Measurements from ENCODE around the gene CSF3. TPM values are rescaled to one million over a fixed set of nuclear protein-coding genes. Genes with fewer than 3 reads are reported as not detected.

CSF3 gene
- total RNA-seq, 2 experiments from 2014 or later = not detected

DNA sequence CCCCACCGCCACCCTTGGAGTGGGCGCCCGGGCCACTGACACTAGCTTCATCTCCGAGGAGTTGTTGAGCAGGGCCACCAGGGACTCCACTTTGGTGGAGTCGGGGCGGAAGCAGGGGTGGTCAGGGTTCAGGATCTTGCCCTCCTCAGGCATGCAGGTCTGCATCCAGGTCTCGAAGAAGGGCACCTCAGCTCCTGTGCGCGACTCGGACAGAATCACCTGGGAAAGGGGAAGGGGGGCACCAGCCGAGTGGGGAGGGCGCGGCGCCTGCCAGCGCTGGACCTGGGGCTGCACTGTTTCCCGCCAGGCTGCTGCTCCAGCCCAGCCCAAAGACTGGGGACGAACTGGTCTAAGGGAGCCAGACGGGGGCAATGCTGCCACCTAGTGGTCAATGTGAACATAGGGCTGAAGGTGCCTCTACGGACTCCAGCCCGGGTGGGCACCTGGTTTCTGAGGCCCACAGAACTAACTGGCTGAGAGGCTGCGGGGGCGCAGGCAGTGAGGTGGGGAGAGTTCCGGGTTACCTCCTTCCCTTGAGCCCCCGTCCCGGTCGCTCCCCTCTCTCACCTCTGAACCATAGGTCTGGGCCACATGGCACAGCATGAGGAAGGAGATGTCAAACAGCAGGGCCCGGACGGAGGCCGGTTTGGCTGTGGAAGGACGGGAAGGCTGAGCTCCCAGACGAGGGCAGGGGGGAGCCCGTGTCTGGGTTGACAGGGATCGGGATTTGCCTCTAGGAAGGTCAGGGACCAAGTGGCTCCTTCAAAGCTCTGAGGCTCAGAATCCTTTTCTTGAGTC is 11.8 kb downstream of the CSF3 start:
- peak; percentile 82 for DNase-seq
- Mint-ChIP-seq H3K4me1 (ENCODE audit: low read depth) (peaks cover 21% of the 10 kb centered on the region), H3K36me3 (peaks cover 43% of the 10 kb centered on the region), H3K27ac (no peak overlapping the region), H3K9me3 (no peaks in the 10 kb centered on the region), H3K27me3 (no peaks in the 10 kb centered on the region), H3K4me3 (no peak overlapping the region)
- POLR2A ChIA-PET = interaction anchor here (0.6 kb wide), 1 partner anchor 80 kb away, joined by 3 read pairs; no protein-coding TSS in a partner anchor
- CTCF ChIA-PET = interaction anchor here (0.6 to 6.3 kb wide), 44 partner anchors 10 to 627 kb away, joined by 3 to 85 read pairs (median 4); partner anchors contain the start of genes CSF3, MED24, MIEN1 and NR1D1
- intact Hi-C loops (cut with micrococcal nuclease) = loop anchor here (5.0 to 10.0 kb wide), 2 partner anchors 85 to 148 kb away; partner anchors contain the start of gene RAPGEFL1

- H3K4me3 Mint-ChIP-seq = no peak overlapping the region
- no peaks in the 10 kb centered on the region for H3K27me3 Mint-ChIP-seq
- POLR2A ChIA-PET = interaction anchor here (0.6 kb wide), 1 partner anchor 147 kb away, joined by 3 read pairs; no protein-coding TSS in a partner anchor
- H3K27ac Mint-ChIP-seq = no peak overlapping the region
- H3K9me3 Mint-ChIP-seq = no peaks in the 10 kb centered on the region
- H3K36me3 Mint-ChIP-seq = peaks cover 44% of the 10 kb centered on the region
- CTCF ChIA-PET = interaction anchor here (0.6 to 6.3 kb wide), 35 partner anchors 9 to 627 kb away, joined by 3 to 85 read pairs (median 4); partner anchors contain the start of genes CSF3, MIEN1, NR1D1 and PSMD3
- intact Hi-C loops (cut with micrococcal nuclease) = loop anchor here (5.0 to 10.0 kb wide), 2 partner anchors 85 to 147 kb away; partner anchors contain the start of gene RAPGEFL1
- peaks cover 21% of the 10 kb centered on the region for H3K4me1 Mint-ChIP-seq (ENCODE audit: low read depth)
- DNase-seq = no peak
These were observed 12.4 kb downstream of the CSF3 start for GRCh38 chr17:40027614-40028012.

- CTCF ChIA-PET = interaction anchor here (0.8 to 6.3 kb wide), 8 partner anchors 13 to 182 kb away, joined by 3 to 85 read pairs (median 6); partner anchors contain the start of genes CSF3 and PSMD3
- no peak for DNase-seq
- Mint-ChIP-seq H3K4me3 (no peak overlapping the region), H3K9me3 (no peaks in the 10 kb centered on the region), H3K36me3 (peaks cover 43% of the 10 kb centered on the region), H3K27ac (no peak overlapping the region), H3K27me3 (no peaks in the 10 kb centered on the region), H3K4me1 (ENCODE audit: low read depth) (peaks cover 21% of the 10 kb centered on the region)
- POLR2A ChIA-PET = no interaction called here
- intact Hi-C loops (cut with micrococcal nuclease) = loop anchor here (5.0 to 10.0 kb wide), 2 partner anchors 84 to 146 kb away; partner anchors contain the start of gene RAPGEFL1
These were observed 13.4 kb downstream of the CSF3 start for GRCh38 chr17:40028595-40028994.

DNA sequence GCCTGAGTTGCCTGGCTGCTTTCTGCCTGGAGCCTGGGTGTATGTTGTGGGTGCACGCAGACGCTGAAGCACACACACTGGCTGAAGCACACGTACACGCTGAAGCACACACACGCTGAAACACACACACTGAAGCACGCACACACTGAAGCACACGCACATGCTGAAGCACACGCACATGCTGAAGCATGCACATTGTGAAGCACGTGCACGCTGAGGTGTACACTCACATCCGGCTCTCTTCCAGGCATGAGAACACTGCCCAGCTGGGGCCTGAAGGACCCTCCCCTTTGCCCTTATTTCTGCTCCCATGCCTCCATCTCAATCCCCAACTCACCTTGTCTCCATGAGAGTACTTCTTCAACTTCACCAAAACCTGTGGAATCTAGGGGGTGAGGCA is 16.5 kb downstream of the CSF3 start:
- Mint-ChIP-seq H3K4me1 (ENCODE audit: low read depth) (peaks cover 5% of the 10 kb centered on the region), H3K27ac (no peak overlapping the region), H3K9me3 (no peaks in the 10 kb centered on the region), H3K36me3 (peaks cover 34% of the 10 kb centered on the region), H3K27me3 (no peaks in the 10 kb centered on the region), H3K4me3 (no peak overlapping the region)
- no peak for DNase-seq
- intact Hi-C loops (cut with micrococcal nuclease) = no loop called here
- ChIA-PET CTCF (interaction anchor here (1.1 kb wide), 1 partner anchor 16 kb away, joined by 6 read pairs; the partner anchor contains the start of gene CSF3), POLR2A (no interaction called here)

DNA sequence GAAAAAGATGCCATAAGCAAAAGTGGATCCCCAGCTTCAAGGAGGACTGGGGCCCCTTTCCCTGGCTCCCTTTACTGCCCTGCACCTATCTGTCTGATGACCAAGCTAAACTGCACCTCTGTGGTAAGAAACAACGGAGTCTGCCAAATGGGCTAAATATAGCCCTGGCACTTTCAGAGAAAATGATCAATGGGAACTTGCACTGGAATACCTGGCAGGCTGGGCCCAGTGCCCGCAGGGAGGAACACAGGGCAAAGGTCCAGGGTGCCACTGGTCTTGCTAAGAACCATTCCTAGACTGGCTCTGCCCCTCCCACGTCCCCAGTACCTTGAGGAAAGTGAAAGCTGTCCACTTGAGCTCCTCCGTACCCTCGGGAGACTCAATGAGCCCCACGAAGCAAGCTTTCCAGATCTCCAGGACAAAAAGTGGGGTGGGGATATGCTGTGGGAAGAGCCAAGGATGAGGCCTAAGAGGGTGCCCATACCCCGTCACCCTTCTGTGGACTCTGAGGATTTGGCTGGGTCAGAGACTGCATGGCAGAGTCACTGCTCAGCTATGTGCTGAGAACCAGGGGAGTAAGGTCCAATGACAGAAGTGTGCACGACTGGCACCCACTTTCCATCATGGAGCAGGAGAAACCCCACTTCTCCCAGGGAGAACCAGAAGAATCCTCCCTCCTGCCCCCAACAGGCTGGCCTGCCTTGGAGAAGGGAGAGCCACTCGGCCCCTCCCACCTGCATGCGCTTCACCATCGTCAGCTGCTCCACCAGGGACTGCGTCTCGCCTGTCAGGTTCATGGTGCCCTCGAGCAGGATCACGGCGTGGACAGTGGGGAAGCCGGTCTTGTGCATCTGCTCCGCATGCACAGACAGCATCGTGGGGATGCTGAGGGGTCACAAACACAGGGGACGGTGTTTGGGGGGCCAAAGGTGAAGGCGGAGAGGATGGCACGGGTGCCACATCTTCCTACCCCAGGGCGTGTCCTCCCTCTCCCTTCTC is 17.4 kb downstream of the CSF3 start:
- Mint-ChIP-seq H3K4me3 (no peak overlapping the region), H3K4me1 (ENCODE audit: low read depth) (no peaks in the 10 kb centered on the region), H3K36me3 (peaks cover 29% of the 10 kb centered on the region), H3K27ac (no peak overlapping the region), H3K9me3 (no peaks in the 10 kb centered on the region), H3K27me3 (no peaks in the 10 kb centered on the region)
- DNase-seq = no peak
- intact Hi-C loops (cut with micrococcal nuclease) = no loop called here
- ChIA-PET CTCF (interaction anchor here (1.1 kb wide), 1 partner anchor 17 kb away, joined by 6 read pairs; the partner anchor contains the start of gene CSF3), POLR2A (no interaction called here)

DNA sequence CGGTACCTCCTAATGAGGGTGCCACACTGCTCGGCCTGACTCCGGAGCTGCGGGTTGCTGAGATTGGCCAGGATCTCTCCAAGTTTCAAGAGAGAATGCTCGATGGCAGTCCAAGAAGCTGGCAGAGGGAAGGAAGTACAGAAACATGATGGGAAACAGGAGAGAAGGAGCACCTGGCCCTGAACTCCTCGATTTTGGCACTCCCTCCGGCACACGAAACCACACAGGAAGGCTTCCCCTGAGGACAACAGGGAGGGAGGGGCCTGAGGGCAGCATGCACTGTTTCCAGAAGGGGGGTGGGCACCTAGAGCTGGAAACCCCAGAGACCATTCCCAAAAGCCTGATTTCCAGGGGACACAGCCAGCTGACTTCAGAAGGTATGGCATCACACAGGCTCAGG is 18.1 kb downstream of the CSF3 start:
- intact Hi-C loops (cut with micrococcal nuclease) = no loop called here
- no peak for DNase-seq
- Mint-ChIP-seq H3K4me1 (ENCODE audit: low read depth) (no peaks in the 10 kb centered on the region), H3K9me3 (no peaks in the 10 kb centered on the region), H3K27ac (no peak overlapping the region), H3K36me3 (peaks cover 28% of the 10 kb centered on the region), H3K4me3 (no peak overlapping the region), H3K27me3 (no peaks in the 10 kb centered on the region)
- POLR2A ChIA-PET = no interaction called here
- CTCF ChIA-PET = no interaction called here

DNA sequence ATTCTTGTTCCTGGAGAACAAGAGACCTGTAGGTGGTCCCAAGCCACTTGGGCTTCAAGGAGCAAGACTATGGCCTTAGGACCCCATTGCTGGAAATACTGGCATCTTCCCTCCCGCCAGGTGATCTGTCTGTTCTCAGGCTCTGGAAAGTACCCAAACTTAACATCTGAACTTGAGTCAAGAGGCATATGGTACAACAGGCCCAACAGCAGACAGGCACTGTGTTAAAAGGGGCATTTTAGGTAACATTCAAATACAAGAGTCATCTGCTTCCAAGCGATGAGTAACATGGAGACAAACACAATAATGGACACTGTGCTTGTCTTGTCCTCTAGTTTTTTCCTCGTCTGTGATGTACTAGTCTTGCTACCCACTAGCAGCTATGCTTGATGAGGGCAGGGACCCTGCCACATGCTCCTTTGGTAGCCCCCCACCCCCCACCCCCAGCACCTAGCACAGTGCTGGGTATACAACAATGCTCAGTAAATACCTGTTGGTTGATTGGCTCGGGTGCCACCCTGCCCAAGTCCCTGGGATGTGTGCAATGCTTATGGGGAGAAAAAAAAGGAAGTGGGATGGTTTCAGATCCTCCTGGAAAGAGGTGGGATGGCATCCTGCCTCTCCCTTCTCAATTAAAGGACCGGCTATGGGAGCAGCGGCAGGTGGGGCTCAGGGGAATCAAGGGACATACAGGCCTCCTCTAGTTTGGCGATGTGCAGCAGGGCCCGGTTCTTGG is 19.4 kb downstream of the CSF3 start:
- Mint-ChIP-seq H3K4me3 (no peak overlapping the region), H3K9me3 (no peaks in the 10 kb centered on the region), H3K27ac (no peak overlapping the region), H3K4me1 (ENCODE audit: low read depth) (no peaks in the 10 kb centered on the region), H3K27me3 (no peaks in the 10 kb centered on the region), H3K36me3 (peaks cover 22% of the 10 kb centered on the region)
- DNase-seq = no peak
- CTCF ChIA-PET = interaction anchor here (0.8 to 2.2 kb wide), 5 partner anchors 20 to 134 kb away, joined by 3 to 10 read pairs (median 3); partner anchors contain the start of gene MED24
- intact Hi-C loops (cut with micrococcal nuclease) = no loop called here
- POLR2A ChIA-PET = no interaction called here

DNA sequence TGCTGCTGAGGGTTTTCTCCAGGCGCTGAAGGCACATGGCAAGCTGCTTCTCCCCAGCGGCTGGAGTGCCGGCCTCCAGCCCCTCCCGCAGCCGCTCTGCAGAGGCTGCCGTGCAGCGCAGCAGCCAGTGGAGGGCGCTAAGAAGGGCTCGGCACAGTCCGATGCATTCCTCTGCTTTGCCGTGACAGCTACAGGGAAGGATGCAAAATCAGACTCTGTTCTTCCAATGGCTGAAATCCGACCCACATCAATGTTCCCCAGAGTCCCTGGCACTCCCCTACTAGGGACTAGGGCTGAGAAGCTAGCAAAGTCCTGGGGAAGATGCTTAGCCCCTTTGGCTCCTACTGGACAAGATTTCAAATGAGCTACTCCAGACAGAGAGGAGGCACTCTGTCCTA is 19.9 kb downstream of the CSF3 start:
- Mint-ChIP-seq H3K36me3 (peaks cover 20% of the 10 kb centered on the region), H3K9me3 (no peaks in the 10 kb centered on the region), H3K27me3 (no peaks in the 10 kb centered on the region), H3K4me1 (ENCODE audit: low read depth) (no peaks in the 10 kb centered on the region), H3K4me3 (no peak overlapping the region), H3K27ac (no peak overlapping the region)
- DNase-seq = no peak
- CTCF ChIA-PET = interaction anchor here (0.7 to 2.2 kb wide), 7 partner anchors 19 to 134 kb away, joined by 3 to 10 read pairs (median 3); partner anchors contain the start of gene MED24
- intact Hi-C loops (cut with micrococcal nuclease) = no loop called here
- POLR2A ChIA-PET = no interaction called here

- intact Hi-C loops (cut with micrococcal nuclease) = no loop called here
- Mint-ChIP-seq H3K9me3 (no peaks in the 10 kb centered on the region), H3K27ac (no peak overlapping the region), H3K4me3 (no peak overlapping the region), H3K36me3 (peaks cover 5% of the 10 kb centered on the region), H3K4me1 (ENCODE audit: low read depth) (no peaks in the 10 kb centered on the region), H3K27me3 (no peaks in the 10 kb centered on the region)
- DNase-seq = no peak
- POLR2A ChIA-PET = no interaction called here
- CTCF ChIA-PET = interaction anchor here (1.2 to 2.1 kb wide), 8 partner anchors 11 to 74 kb away, joined by 3 to 9 read pairs (median 6); no protein-coding TSS in a partner anchor
These were observed 23.8 kb downstream of the CSF3 start for GRCh38 chr17:40038882-40039513.

GRCh38 chr17:40041196-40041595 is 26.0 kb downstream of the CSF3 start:
- Mint-ChIP-seq H3K36me3 (peaks cover 4% of the 10 kb centered on the region), H3K4me3 (no peak overlapping the region), H3K9me3 (no peaks in the 10 kb centered on the region), H3K4me1 (ENCODE audit: low read depth) (no peaks in the 10 kb centered on the region), H3K27ac (no peak overlapping the region), H3K27me3 (no peaks in the 10 kb centered on the region)
- intact Hi-C loops (cut with micrococcal nuclease) = no loop called here
- POLR2A ChIA-PET = no interaction called here
- DNase-seq = no peak
- CTCF ChIA-PET = interaction anchor here (0.6 to 2.1 kb wide), 6 partner anchors 13 to 127 kb away, joined by 3 to 8 read pairs (median 6); no protein-coding TSS in a partner anchor
